Activated T-helper 2 cell treated with anti-CD3 and anti-CD28 coated beads, Interferon-gamma antibody, Interleukin-2, Interleukin-4, amounts not matched to agents 10 μg/mL and 5 μg/mL and 100 μg/mL, durations not matched to agents 14 hours and 24 hours and 36 hours (primary cell): Measurements from ENCODE around the gene HEATR3. TPM values are rescaled to one million over a fixed set of nuclear protein-coding genes. Genes with fewer than 3 reads are reported as not detected.

Experiments used
- DNase-seq: peaks from one replicate; pipeline ENCODE4 v3.0.0; 2021; ENCODE audit warnings: low spot score
- H3K27ac Mint-ChIP-seq: one replicate; pipeline ENCODE4 v1.8.0; 2021; ENCODE audit warnings: mixed read lengths
- H3K27me3 Mint-ChIP-seq: one replicate; pipeline ENCODE4 v1.8.0; 2021; ENCODE audit warnings: low read depth, mixed read lengths
- H3K36me3 Mint-ChIP-seq: one replicate; pipeline ENCODE4 v1.8.0; 2021; ENCODE audit warnings: low read depth, mixed read lengths
- H3K4me1 Mint-ChIP-seq: one replicate; pipeline ENCODE4 v1.8.0; 2021; ENCODE audit warnings: low read depth, mixed read lengths
- H3K4me3 Mint-ChIP-seq: one replicate; pipeline ENCODE4 v1.8.0; 2021; ENCODE audit warnings: low read depth, mild to moderate bottlenecking, moderate library complexity, mixed read lengths
- H3K9me3 Mint-ChIP-seq: one replicate; pipeline ENCODE4 v1.8.0; 2021; ENCODE audit warnings: mixed read lengths
- intact Hi-C: fragments of 100-400 bp; cut with micrococcal nuclease; formaldehyde crosslinking; loops from one replicate; pipeline ENCODE4 v1.15.1; 2023
- total RNA-seq: library from RNA; stranded (reverse); gene quantifications from 2 replicates; pipeline ENCODE4 v1.2.3, GENCODE V29; 2022

Gene HEATR3
- total RNA-seq, 1 donor from 2014 or later, result 25.9 TPM

DNA sequence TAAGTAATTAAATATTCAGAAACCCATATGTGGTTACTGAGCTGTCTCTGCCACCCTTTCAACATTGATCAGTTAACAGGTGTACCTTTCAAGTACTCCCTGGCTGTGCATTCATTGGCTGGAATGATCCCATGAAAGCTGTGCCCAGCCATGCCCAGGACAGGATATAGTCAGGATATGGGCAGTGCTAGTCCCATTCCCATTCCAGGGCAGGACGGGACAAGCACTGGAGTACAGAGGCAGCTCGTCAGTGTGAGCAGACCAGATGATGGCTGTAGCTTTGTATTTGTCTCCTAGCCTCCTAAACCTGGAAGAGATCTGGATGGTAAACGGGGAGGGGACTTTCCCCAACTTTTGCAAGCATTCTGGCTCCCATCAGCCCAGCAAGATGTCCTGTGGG, 22.5 kb downstream of the HEATR3 start:
- intact Hi-C loops, result no loop called here
- no peak for DNase-seq
- Mint-ChIP-seq H3K4me3 (no peak overlapping the region), H3K4me1 (peaks cover 2% of the 10 kb centered on the region), H3K27ac (no peak overlapping the region), H3K36me3 (peaks cover 55% of the 10 kb centered on the region), H3K27me3 (no peaks in the 10 kb centered on the region), H3K9me3 (no peaks in the 10 kb centered on the region)

DNA sequence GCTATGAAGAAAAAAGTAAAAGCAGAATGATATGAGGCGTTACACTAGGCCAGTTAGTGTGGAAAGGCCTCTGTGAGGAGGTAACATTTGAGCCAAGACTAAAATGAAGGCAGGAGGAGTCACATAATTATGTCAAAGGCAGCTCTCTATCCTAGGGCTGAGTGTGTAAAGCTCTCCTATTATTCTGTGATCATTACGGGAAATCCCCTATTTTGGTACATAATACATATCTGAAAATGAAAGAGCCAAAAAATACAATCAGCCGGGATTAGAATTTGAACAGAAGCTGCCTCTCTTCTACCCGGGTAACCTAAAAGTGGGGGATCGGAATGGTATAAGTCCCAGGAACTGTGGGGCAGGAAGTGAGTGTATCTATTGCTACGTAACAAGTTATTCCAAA, 27.1 kb downstream of the HEATR3 start:
- Mint-ChIP-seq H3K27me3 (no peaks in the 10 kb centered on the region), H3K4me3 (no peak overlapping the region), H3K36me3 (peaks cover 34% of the 10 kb centered on the region), H3K27ac (no peak overlapping the region), H3K4me1 (peaks cover 13% of the 10 kb centered on the region), H3K9me3 (no peaks in the 10 kb centered on the region)
- intact Hi-C loops, result no loop called here
- DNase-seq, result no peak

DNA sequence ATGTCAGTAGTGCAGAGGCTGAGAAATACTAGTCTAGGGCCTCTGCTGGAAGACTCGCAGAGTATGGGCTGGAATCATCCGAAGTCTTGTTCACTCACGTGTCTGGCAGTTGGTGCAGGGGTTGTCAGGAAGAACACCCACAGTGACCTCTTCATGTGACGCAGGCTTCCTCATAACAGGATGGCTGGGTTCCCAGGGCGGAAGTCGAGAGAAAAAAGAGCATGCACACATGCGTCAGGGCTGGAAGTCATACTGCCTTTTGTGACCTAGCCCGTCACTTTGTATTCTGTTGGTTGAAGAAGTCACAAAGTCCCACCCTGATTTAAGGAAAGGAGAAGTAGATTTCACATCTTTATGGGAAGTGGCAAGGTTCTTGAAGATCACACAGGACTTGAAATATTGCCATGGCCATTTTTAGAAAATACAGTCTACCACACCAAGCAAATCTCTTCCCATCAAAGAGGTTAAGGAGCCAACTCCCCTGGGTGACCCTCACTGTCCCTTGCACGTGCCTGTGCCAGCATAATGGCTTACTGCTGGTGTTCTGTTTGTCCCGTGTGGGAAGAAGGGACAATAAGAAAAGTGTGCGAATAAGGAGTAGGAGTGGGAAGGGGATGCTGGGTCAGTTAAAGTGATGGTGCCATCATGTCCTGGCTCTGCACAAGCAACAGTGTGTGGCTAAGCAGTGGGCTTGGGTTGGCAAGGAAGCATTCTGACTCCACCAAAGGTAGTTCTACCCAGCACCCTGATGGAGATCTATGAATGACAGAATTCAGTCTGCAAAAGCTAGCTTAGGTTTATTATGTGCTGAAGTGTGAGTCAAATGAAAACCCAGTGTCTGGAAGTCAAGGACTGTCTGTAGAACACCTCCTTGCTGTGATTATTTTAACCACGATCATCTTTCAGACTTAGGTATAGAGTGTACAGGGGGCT, 28.1 kb downstream of the HEATR3 start:
- H3K36me3 Mint-ChIP-seq, result peaks cover 32% of the 10 kb centered on the region
- H3K9me3 Mint-ChIP-seq, result no peaks in the 10 kb centered on the region
- peaks cover 13% of the 10 kb centered on the region for H3K4me1 Mint-ChIP-seq
- peak overlapping the region; percentile 55 for H3K27ac Mint-ChIP-seq
- no peak overlapping the region for H3K4me3 Mint-ChIP-seq
- H3K27me3 Mint-ChIP-seq, result no peaks in the 10 kb centered on the region
- intact Hi-C loops, result no loop called here
- no peak for DNase-seq

DNA sequence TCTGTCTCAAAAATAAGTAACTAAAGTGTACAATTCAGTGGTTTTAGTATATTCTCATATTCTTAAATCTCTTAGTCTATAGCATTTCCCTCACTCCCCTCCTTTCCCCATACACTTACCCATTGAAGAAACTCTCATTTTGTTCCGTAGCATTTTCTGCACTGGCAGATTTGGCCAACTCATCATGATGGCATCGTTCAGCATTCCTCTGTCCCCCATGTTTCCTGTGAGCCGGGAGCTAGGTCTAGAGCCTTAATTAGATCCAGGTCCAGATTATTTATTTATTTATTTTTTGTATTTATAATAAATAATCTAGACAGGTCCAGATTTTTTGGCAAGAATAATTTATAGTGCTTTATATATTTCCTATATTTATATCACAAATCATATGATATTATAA, 31.0 kb downstream of the HEATR3 start:
- Mint-ChIP-seq H3K27ac (no peak overlapping the region), H3K9me3 (no peaks in the 10 kb centered on the region), H3K4me1 (peaks cover 19% of the 10 kb centered on the region), H3K27me3 (no peaks in the 10 kb centered on the region), H3K4me3 (no peak overlapping the region), H3K36me3 (peaks cover 37% of the 10 kb centered on the region)
- intact Hi-C loops, result no loop called here
- no peak for DNase-seq

DNA sequence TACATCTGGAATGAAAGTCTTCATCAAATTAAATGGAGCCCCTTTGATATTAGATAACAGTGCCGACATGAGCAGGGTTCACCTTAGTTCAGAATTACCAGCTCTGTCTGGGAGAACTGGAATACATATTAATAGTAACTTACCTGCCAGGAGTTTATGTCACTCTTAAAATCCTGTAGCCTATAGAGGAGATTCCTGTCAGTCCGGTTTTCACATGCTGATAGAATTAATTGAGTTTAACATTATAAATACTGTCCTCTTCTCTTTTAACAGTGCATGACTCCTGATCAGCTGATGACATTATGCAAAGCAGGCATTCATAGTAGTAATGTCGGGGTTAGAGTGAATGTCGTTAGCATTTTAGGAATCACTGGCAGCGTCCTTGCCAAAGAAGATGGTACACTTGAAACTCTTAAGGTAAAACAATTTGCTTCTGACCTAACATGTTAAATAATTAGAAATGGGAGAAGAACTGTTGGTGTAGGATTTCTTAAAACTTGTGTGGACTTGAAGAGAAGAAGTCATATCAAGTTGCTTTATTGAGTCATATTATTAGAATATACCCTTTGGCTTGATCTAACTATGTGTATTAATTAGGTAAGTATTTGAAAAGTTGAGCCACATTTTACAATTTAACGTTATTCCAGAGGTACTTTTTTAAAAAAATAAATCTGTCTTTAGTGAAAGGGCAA, 34.3 kb downstream of the HEATR3 start:
- Mint-ChIP-seq H3K27ac (no peak overlapping the region), H3K9me3 (no peaks in the 10 kb centered on the region), H3K4me3 (no peak overlapping the region), H3K4me1 (peaks cover 11% of the 10 kb centered on the region), H3K27me3 (no peaks in the 10 kb centered on the region), H3K36me3 (peaks cover 48% of the 10 kb centered on the region)
- DNase-seq, result no peak
- intact Hi-C loops, result no loop called here

DNA sequence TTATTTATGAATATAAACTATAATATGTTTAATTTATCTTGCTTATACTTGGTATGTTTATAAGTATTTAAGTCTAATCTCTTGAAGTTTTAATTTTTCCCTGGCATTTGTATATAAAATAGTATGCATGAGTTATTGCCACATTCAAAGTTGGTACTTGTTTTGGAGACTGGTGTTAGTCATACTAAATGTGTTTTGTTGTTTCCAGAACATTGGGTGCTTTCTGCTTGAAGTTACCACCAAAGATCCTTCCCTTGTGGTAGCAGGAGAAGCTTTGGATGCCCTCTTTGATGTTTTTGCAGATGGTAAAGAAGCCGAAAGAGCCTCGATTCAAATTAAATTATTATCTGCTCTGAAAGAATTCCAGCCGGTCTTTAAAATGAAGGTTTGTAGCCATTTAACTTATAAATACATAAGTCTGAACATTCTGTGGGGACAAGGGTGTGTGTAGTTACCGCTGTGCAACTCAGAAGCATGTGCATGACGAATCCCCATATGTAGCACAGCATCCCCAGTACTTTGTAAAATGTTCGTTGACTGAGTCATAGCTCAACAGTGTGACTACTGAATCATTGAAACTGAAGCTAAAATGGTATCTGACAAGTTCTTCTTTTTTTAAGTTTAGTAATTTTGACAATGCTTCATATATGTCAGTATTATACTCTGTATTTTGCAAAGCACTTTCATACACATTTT, 36.4 kb downstream of the HEATR3 start:
- H3K36me3 Mint-ChIP-seq, result peaks cover 51% of the 10 kb centered on the region
- intact Hi-C loops, result no loop called here

DNA sequence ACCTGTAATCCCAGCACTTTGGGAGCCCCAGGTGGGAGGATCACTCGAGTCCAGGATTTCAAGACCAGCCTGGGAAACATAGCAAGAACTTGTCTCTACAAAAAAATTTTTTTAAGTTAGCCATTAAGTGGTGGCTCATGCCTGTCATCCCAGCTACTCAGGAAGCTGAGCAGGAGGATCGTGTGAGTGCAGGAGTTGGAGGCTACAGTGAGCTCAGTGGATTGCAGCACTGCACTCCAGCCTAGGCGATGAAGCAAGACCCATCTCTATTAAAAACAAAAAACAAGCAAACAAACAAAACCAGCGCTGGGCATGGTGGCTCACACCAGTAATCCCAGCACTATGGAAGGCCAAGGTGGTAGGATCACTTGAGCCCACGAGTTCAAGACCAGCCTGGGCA, 38.0 kb downstream of the HEATR3 start:
- no peak overlapping the region for H3K27ac Mint-ChIP-seq
- no peaks in the 10 kb centered on the region for H3K9me3 Mint-ChIP-seq
- DNase-seq, result no peak
- no peak overlapping the region for H3K4me3 Mint-ChIP-seq
- peaks cover 11% of the 10 kb centered on the region for H3K4me1 Mint-ChIP-seq
- H3K36me3 Mint-ChIP-seq, result peaks cover 52% of the 10 kb centered on the region
- H3K27me3 Mint-ChIP-seq, result no peaks in the 10 kb centered on the region
- intact Hi-C loops, result no loop called here

More for the DNA sequence above, 36.4 kb downstream of the HEATR3 start:
- Mint-ChIP-seq H3K4me3 (no peak overlapping the region), H3K27me3 (no peaks in the 10 kb centered on the region), H3K4me1 (peaks cover 11% of the 10 kb centered on the region), H3K27ac (peak overlapping the region; percentile 68), H3K9me3 (no peaks in the 10 kb centered on the region)
- DNase-seq, result no peak

DNA sequence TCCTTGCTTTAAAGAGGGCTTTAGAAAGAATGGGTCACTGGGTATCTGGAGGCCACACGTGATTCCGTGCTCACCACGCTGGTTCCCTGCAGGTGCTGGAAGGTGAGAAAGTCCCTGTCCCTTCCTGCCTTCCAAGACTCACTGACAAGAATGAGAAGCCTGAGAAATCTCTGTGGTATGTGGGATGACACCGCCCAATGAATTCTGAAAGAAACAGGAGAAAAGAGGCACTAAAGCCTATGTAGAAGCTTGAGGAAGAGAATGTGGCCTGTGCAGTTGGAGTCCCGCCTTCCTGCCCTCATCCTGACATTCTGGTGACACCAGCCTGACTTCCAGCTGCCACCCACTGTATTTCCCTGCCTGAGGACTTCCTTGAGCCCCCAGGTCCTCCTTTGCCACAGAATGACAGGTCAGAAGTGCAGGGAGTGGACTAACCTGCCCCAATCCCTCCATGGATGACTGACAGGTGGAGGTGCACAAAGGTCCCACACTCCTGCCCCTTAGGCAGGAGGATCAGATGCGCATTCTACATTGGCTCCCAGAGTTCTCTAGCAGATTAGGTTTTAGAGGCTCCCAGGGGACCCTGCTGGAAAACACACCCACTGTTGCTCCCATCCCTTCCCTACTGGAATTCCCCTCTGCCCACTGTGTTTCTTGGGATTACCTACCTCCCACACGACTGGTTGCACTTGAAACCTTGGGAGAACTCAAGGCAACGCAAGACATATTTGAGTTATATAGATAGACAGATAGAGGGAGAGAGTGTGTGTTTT, 48.8 kb downstream of the HEATR3 start:
- Mint-ChIP-seq H3K27ac (no peak overlapping the region), H3K36me3 (no peaks in the 10 kb centered on the region), H3K9me3 (no peaks in the 10 kb centered on the region), H3K4me3 (no peak overlapping the region), H3K4me1 (no peaks in the 10 kb centered on the region), H3K27me3 (no peaks in the 10 kb centered on the region)
- no peak for DNase-seq
- intact Hi-C loops, result no loop called here

DNA sequence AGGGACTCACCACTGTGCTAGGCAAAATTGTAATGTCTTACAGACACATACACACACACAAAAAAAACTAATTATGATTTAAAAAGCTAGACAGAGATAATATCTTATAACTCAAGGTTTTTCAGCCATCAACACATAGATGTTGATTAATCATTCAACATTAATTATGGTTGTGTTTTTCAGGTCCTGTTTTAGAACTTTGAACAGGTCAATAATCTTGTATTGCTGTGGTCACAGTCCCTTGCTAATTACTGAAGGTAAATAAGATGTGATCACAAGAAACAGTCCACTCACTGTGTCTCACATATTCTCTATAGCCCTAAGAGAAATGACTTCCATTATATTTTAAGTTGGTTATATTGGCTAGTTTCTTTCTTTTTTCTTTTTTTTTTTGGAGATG, 54.9 kb downstream of the HEATR3 start:
- intact Hi-C loops, result no loop called here
- H3K27ac Mint-ChIP-seq, result no peak overlapping the region
- H3K27me3 Mint-ChIP-seq, result no peaks in the 10 kb centered on the region

DNA sequence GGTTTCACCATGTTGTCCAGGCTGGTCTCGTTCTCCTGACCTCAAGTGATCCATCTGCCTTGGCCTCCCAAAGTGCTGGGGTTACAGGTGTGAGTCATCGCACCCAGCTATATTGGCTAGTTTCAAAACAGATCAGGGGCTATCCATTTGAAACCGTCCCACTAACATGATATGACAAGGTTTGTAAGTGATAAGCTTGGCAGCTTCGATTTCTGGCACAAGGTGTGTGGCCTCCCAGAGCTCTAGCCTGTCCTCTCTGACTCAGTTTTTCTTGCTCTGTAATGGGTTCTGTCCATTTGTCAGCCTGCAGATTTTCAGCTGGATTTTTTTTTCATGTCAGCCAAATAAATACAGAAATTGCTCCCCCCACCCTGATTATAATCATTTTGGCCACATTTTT, 55.5 kb downstream of the HEATR3 start:
- Mint-ChIP-seq H3K9me3 (no peaks in the 10 kb centered on the region), H3K36me3 (no peaks in the 10 kb centered on the region), H3K27me3 (no peaks in the 10 kb centered on the region), H3K27ac (peak overlapping the region; percentile 21), H3K4me1 (peaks cover 20% of the 10 kb centered on the region), H3K4me3 (no peak overlapping the region)
- no peak for DNase-seq
- intact Hi-C loops, result no loop called here

More for the DNA sequence above, 54.9 kb downstream of the HEATR3 start:
- Mint-ChIP-seq H3K4me3 (no peak overlapping the region), H3K36me3 (no peaks in the 10 kb centered on the region), H3K9me3 (no peaks in the 10 kb centered on the region), H3K4me1 (peaks cover 19% of the 10 kb centered on the region)
- no peak for DNase-seq

DNA sequence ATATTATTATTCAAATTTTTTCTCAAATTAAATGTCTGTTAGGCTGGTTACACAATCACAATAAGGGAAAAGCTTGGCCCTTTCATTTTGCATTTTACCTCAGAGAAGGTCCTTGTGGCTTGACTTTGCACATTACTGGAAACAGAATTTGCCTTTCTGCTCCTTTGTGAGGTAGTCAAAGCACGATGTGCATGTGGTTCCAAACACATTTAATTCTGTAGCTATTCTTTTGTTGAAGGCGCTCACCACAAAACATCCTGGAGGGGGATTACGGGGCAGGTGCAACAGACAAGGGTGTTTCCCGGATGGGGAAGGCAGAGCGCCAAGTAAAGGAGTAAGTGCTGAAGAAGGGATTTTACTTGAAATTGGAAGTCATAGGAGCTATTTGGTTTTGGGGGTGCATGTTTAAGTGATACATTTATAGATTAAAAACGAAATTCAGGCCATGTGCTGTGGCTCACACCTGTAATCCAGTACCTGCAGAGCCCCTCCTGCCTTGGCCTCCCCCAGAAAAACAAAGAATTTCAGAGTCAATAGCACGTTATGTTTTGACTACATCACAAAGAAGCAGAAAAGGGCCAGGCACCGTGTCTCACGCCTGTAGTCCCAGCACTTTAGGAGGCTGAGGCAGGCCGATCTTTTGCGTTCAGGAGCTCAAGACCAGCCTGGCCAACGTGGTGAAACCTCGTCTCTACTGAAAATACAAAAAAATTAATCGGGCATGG, 56.1 kb downstream of the HEATR3 start:
- Mint-ChIP-seq H3K36me3 (no peaks in the 10 kb centered on the region), H3K27me3 (no peaks in the 10 kb centered on the region), H3K4me3 (no peak overlapping the region), H3K4me1 (peaks cover 20% of the 10 kb centered on the region), H3K27ac (peak overlapping the region; percentile 21), H3K9me3 (no peaks in the 10 kb centered on the region)
- intact Hi-C loops, result no loop called here
- DNase-seq, result peak; percentile 15

DNA sequence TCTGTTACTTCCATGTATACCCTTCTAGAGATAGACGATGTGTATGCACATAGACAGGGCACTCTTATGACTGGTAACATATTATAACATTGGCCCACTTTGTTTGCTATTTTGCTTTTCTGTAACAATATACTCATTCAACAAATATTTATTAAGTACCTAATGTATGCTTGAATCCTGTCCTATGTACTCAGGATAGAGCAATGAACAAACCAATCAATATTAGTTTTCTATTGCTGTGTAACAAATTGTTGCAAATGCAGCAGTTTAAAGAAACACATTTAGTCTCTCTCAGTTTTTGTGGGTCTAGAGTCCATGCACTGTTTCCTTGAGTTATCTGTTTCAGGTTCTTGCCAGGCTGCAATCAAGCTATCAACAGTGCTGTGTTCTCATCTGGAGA, 57.6 kb downstream of the HEATR3 start:
- H3K27me3 Mint-ChIP-seq, result no peaks in the 10 kb centered on the region
- H3K4me1 Mint-ChIP-seq, result peaks cover 20% of the 10 kb centered on the region
- no peak for DNase-seq
- intact Hi-C loops, result no loop called here
- no peaks in the 10 kb centered on the region for H3K9me3 Mint-ChIP-seq
- no peak overlapping the region for H3K4me3 Mint-ChIP-seq
- H3K27ac Mint-ChIP-seq, result no peak overlapping the region
- no peaks in the 10 kb centered on the region for H3K36me3 Mint-ChIP-seq
